Measurements from ENCODE around the gene GPR108.

GRCh38 chr19:6699935-6700334 is 37.4 kb downstream of the GPR108 start:
- TF ChIP-seq CTCF (IDR thresholded peaks at IDR 0.05) (no peak), POLR2A (IDR thresholded peaks at IDR 0.05) (no peak)

All from adrenal gland (tissue), 5 donors.